ENCODE results near the gene SYNPO2.

DNA sequence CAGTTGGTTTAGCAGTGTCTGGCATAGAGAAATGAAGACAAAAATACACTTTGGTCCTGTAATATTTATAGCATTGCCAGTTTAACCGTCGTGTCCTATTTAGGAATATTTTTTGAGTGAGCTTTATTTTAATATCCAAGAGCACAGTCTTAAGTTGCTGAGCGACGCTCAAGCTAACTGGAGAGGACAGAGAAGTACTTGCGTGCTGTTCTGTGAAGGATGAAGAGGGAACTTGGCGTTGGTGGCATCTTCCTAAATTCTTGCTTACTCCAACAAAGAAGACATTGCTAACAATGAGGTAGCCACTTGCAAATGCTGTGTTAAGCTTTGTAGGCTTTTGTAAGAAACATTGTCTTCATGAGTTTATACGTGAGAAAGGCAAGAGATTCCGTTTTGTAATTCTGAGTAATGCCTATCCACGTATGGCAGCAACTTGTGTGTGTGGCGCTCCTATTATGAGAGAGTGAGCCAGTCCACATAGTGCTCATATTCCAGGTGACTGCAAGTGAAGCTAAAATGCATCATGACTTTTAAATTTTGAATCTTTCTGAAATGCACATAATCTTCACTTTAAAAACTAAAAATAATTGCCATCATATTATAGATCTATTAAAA, 50.6 kb downstream of the SYNPO2 start:
- TF ChIP-seq, protein P1, sequence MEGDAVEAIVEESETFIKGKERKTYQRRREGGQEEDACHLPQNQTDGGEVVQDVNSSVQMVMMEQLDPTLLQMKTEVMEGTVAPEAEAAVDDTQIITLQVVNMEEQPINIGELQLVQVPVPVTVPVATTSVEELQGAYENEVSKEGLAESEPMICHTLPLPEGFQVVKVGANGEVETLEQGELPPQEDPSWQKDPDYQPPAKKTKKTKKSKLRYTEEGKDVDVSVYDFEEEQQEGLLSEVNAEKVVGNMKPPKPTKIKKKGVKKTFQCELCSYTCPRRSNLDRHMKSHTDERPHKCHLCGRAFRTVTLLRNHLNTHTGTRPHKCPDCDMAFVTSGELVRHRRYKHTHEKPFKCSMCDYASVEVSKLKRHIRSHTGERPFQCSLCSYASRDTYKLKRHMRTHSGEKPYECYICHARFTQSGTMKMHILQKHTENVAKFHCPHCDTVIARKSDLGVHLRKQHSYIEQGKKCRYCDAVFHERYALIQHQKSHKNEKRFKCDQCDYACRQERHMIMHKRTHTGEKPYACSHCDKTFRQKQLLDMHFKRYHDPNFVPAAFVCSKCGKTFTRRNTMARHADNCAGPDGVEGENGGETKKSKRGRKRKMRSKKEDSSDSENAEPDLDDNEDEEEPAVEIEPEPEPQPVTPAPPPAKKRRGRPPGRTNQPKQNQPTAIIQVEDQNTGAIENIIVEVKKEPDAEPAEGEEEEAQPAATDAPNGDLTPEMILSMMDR (optimal IDR thresholded peaks at IDR 0.05 in 1 of 3, IDR thresholded peaks at IDR 0.05 in 1 of 3, conservative IDR thresholded peaks at IDR 0.05 in 1 of 3; ENCODE audit: extremely low read depth in 1 of 3, insufficient read depth in 2 of 3, low read length in 3 of 3) = no peak
- TF ChIP-seq EZH2 (IDR thresholded peaks at IDR 0.05; ENCODE audit: low read length) = no peak
